ENCODE data around the gene PTPRD.

The PTPRD gene

DNA sequence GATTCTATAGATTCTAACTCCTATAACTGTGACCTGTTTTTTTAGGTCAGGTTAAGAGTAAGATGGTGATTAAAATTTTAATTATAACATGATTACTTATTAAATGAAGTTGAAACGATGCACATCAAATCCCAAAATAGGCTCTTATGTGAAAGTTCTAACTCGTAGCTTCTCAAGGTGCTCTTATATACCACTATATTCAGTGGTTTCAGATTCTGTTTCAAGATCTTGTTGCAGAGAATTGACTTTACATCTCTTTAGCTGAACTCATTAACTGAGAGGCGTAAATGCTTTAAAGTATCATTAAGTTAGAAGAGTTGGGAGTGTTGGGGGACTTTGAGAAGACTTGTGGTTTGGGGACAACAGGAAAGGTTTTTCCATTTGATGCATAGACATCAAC lies 1399.8 kb downstream of the PTPRD start:
- TF ChIP-seq, protein P1, sequence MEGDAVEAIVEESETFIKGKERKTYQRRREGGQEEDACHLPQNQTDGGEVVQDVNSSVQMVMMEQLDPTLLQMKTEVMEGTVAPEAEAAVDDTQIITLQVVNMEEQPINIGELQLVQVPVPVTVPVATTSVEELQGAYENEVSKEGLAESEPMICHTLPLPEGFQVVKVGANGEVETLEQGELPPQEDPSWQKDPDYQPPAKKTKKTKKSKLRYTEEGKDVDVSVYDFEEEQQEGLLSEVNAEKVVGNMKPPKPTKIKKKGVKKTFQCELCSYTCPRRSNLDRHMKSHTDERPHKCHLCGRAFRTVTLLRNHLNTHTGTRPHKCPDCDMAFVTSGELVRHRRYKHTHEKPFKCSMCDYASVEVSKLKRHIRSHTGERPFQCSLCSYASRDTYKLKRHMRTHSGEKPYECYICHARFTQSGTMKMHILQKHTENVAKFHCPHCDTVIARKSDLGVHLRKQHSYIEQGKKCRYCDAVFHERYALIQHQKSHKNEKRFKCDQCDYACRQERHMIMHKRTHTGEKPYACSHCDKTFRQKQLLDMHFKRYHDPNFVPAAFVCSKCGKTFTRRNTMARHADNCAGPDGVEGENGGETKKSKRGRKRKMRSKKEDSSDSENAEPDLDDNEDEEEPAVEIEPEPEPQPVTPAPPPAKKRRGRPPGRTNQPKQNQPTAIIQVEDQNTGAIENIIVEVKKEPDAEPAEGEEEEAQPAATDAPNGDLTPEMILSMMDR (IDR thresholded peaks at IDR 0.05; ENCODE audit: extremely low read depth, insufficient read depth, missing control alignments): no peak
- in situ Hi-C loops (cut with MboI; ENCODE audit: low pct_unique_long_range_greater_than_20kb, low sequenced_read_pairs, unreplicated experiment): no loop called here
- DNase-seq (ENCODE audit: low spot score): no peak

DNA sequence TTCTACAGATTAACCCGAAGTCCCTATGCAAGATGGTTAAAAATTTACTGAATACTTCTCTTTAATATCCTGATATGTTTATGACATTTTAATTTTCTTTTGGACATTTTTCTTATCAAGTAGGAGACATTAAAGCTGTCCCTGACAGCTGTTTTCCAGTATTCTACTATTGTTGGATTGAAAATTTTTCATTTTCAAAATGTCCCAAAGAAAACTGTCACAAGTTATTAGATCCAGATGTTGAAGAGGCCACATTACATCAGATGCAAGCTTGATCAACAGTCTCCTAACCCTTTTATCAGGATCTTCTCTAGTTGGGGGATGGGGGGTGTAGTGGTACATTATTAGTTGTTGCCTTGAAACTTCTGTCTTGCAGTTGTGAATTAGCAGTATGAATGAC lies 1410.5 kb downstream of the PTPRD start:
- TF ChIP-seq, protein P1 (IDR thresholded peaks at IDR 0.05; ENCODE audit: extremely low read depth, insufficient read depth, missing control alignments): no peak
- no peak for DNase-seq (ENCODE audit: low spot score)
- in situ Hi-C loops (cut with MboI; ENCODE audit: low pct_unique_long_range_greater_than_20kb, low sequenced_read_pairs, unreplicated experiment): no loop called here

DNA sequence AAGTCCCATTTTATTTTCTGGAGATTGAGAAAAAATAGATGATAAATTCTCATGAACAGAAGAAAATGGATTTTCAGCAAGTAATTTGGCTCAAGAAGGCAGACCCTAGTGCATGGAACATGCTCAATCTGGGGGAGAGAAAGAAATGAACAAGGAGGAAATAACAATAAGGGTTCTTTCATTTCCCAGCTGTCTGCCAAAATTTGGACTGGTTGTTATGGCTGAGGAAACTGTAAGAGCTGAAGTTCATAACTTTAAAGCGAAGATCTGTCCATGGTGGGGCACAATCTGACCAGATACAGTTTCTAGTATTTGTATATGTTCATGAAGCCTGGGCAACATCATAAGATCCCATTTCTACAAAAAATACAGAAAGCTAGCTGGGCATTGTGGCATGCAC lies 1426.7 kb downstream of the PTPRD start:
- in situ Hi-C loops (cut with MboI; ENCODE audit: low pct_unique_long_range_greater_than_20kb, low sequenced_read_pairs, unreplicated experiment): no loop called here
- TF ChIP-seq, protein P1 (IDR thresholded peaks at IDR 0.05; ENCODE audit: extremely low read depth, insufficient read depth, missing control alignments): no peak
- no peak for DNase-seq (ENCODE audit: low spot score)

DNA sequence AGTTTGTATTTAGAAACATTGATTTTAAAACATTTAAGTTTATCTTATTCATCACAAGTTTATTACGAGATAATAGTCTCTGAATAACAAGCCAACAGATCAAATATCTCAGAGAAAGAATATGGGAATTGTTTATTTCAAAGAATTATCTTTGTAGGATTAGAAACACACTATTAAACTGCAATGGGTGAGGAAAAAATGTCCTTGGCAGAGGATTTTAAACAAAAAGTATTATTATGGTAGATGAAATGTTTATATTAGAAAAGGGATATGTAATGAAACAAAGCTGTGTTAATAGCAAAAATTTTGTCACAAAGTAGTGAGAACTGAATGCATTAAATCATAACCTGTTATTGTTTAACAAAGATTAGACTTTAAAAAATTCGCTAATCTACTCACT lies 1430.4 kb downstream of the PTPRD start:
- TF ChIP-seq, protein P1 (IDR thresholded peaks at IDR 0.05; ENCODE audit: extremely low read depth, insufficient read depth, missing control alignments): no peak
- no peak for DNase-seq (ENCODE audit: low spot score)
- in situ Hi-C loops (cut with MboI; ENCODE audit: low pct_unique_long_range_greater_than_20kb, low sequenced_read_pairs, unreplicated experiment): no loop called here

DNA sequence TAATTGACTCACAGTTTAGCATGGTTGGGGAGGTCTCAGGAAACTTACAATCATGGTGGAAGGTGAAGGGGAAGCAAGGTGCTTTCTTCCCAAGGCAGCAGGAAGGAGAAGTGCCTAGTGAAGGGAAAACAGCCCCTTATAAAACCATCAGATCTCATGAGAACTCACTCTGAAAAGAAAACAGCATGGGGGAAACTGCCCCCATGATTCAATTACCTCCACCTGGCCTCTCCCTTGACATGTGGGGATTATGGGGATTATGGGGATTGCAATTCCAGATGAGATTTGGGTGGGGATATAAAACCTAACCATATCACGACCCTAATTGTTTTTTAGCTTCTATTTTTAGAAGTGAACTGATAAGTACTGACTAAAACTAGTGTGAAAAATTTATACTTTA lies 1435.7 kb downstream of the PTPRD start:
- TF ChIP-seq, protein P1 (IDR thresholded peaks at IDR 0.05; ENCODE audit: extremely low read depth, insufficient read depth, missing control alignments): no peak
- in situ Hi-C loops (cut with MboI; ENCODE audit: low pct_unique_long_range_greater_than_20kb, low sequenced_read_pairs, unreplicated experiment): no loop called here
- DNase-seq (ENCODE audit: low spot score): no peak

DNA sequence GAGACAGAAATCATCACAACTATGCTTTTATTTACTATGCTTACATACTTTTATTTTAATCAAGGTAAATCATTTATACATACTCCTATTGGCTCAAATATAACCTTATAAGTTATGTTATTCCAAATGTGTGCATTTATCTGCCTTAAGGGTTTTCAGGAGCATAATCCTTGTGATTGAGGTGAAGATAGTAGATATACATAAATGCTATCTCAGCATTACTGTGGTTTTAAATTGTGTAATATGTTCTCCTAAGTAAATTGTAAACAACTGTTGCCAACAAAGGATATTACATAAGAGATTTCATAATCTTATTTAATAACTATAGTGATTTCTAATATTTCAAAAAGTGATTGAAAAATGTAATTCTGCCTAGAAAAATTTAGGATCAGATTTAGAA lies 1438.4 kb downstream of the PTPRD start:
- in situ Hi-C loops (cut with MboI; ENCODE audit: low pct_unique_long_range_greater_than_20kb, low sequenced_read_pairs, unreplicated experiment): no loop called here
- no peak for DNase-seq (ENCODE audit: low spot score)
- TF ChIP-seq, protein P1 (IDR thresholded peaks at IDR 0.05; ENCODE audit: extremely low read depth, insufficient read depth, missing control alignments): no peak

DNA sequence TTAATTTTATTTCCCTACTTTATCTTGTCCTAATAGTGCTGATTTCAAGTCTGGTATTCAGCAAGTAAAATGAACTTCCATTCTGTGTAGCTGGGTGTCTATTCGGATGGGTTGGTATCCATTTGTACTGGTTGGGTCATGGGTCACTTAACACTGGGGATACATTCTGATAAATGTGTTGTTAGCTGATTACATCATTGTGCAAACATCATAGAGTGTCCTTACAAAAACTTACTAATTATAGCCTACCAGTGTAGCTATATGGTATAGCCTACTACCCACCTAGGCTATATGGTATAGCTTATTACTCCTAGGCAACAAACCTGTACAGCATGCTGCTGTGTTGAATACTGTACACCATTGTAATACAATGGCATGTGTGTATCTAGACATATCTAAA lies 1439.5 kb downstream of the PTPRD start:
- TF ChIP-seq, protein P1 (IDR thresholded peaks at IDR 0.05; ENCODE audit: extremely low read depth, insufficient read depth, missing control alignments): no peak
- in situ Hi-C loops (cut with MboI; ENCODE audit: low pct_unique_long_range_greater_than_20kb, low sequenced_read_pairs, unreplicated experiment): no loop called here
- DNase-seq (ENCODE audit: low spot score): no peak

All from GM13977 (cell line).